Activated gamma-delta T cell treated with Interleukin-2 at 50 U/mL for 16 hours (primary cell): ENCODE measurements around the gene CABLES2.

Experiments
- DNase-seq: peaks from one replicate; pipeline ENCODE4 v3.0.0-alpha.2; 2020

The CABLES2 gene

GRCh38 chr20:62345681-62346370 is 61.3 kb downstream of the CABLES2 start:
- DNase-seq = no peak

- no peak for DNase-seq
These were observed 62.3 kb downstream of the CABLES2 start for GRCh38 chr20:62344782-62345181.

- DNase-seq = no peak
These were observed 63.0 kb downstream of the CABLES2 start for GRCh38 chr20:62344092-62344491.

- DNase-seq = no peak
These were observed 64.2 kb downstream of the CABLES2 start for GRCh38 chr20:62342910-62343309.

GRCh38 chr20:62339647-62340062 is 67.4 kb downstream of the CABLES2 start:
- DNase-seq = no peak
